ENCODE measurements around the gene ACER2.

ACER2 gene

GRCh38 chr9:19464061-19464763, 55.4 kb downstream of the ACER2 start:
- Histone ChIP-seq H3K4me3 (ENCODE audit: insufficient read length, low read depth) (peak overlapping the region; percentile 2), H3K27me3 (ENCODE audit: insufficient read depth, insufficient read length) (no peaks in the 10 kb centered on the region), H3K36me3 (ENCODE audit: insufficient read depth, insufficient read length, low read length) (no peaks in the 10 kb centered on the region), H3K4me1 (ENCODE audit: insufficient read depth, insufficient read length) (no peaks in the 10 kb centered on the region), H3K9me3 (ENCODE audit: insufficient read depth, low read length) (peaks cover 11% of the 10 kb centered on the region; the same call in 1 of the 2 replicates), H3K9ac (ENCODE audit: insufficient read length, low read depth) (no peak overlapping the region)
- TF ChIP-seq YY1 (IDR thresholded peaks at IDR 0.05; ENCODE audit: insufficient read depth, insufficient read length) (no peak), SUZ12 (IDR thresholded peaks at IDR 0.05; ENCODE audit: extremely low read depth, insufficient read depth, insufficient read length) (no peak), ZNF274 (IDR thresholded peaks at IDR 0.05; ENCODE audit: low read depth, low read length) (no peak)
- DNase-seq (ENCODE audit: low read depth, low spot score) = no peak

GRCh38 chr9:19464764-19465585, 56.2 kb downstream of the ACER2 start:
- H3K9ac ChIP-seq (ENCODE audit: insufficient read length, low read depth) = no peak overlapping the region

GRCh38 chr9:19465586-19466279, 56.9 kb downstream of the ACER2 start:
- TF ChIP-seq YY1 (IDR thresholded peaks at IDR 0.05; ENCODE audit: insufficient read depth, insufficient read length) (no peak), SUZ12 (IDR thresholded peaks at IDR 0.05; ENCODE audit: extremely low read depth, insufficient read depth, insufficient read length) (no peak), ZNF274 (IDR thresholded peaks at IDR 0.05; ENCODE audit: low read depth, low read length) (no peak)
- no peaks in the 10 kb centered on the region for H3K27me3 ChIP-seq (ENCODE audit: insufficient read depth, insufficient read length)
- no peaks in the 10 kb centered on the region for H3K4me1 ChIP-seq (ENCODE audit: insufficient read depth, insufficient read length)
- H3K4me3 ChIP-seq (ENCODE audit: insufficient read length, low read depth) = no peak overlapping the region
- peaks cover 11% of the 10 kb centered on the region; the same call in 1 of the 2 replicates for H3K9me3 ChIP-seq (ENCODE audit: insufficient read depth, low read length)
- no peak overlapping the region for H3K9ac ChIP-seq (ENCODE audit: insufficient read length, low read depth)
- no peaks in the 10 kb centered on the region for H3K36me3 ChIP-seq (ENCODE audit: insufficient read depth, insufficient read length, low read length)
- DNase-seq (ENCODE audit: low read depth, low spot score) = no peak

More at GRCh38 chr9:19464764-19465585, 56.2 kb downstream of the ACER2 start:
- H3K4me3 ChIP-seq (ENCODE audit: insufficient read length, low read depth) = peak overlapping the region; percentile 2
- no peaks in the 10 kb centered on the region for H3K4me1 ChIP-seq (ENCODE audit: insufficient read depth, insufficient read length)
- H3K36me3 ChIP-seq (ENCODE audit: insufficient read depth, insufficient read length, low read length) = no peaks in the 10 kb centered on the region
- peaks cover 11% of the 10 kb centered on the region; the same call in 1 of the 2 replicates for H3K9me3 ChIP-seq (ENCODE audit: insufficient read depth, low read length)
- H3K27me3 ChIP-seq (ENCODE audit: insufficient read depth, insufficient read length) = no peaks in the 10 kb centered on the region
- peak; percentile 77 for DNase-seq (ENCODE audit: low read depth, low spot score)
- TF ChIP-seq YY1 (IDR thresholded peaks at IDR 0.05; ENCODE audit: insufficient read depth, insufficient read length) (no peak), ZNF274 (IDR thresholded peaks at IDR 0.05; ENCODE audit: low read depth, low read length) (no peak), SUZ12 (IDR thresholded peaks at IDR 0.05; ENCODE audit: extremely low read depth, insufficient read depth, insufficient read length) (no peak)

GRCh38 chr9:19466280-19466639, 57.5 kb downstream of the ACER2 start:
- peaks cover 11% of the 10 kb centered on the region; the same call in 1 of the 2 replicates for H3K9me3 ChIP-seq (ENCODE audit: insufficient read depth, low read length)
- no peaks in the 10 kb centered on the region for H3K4me1 ChIP-seq (ENCODE audit: insufficient read depth, insufficient read length)
- no peak overlapping the region for H3K4me3 ChIP-seq (ENCODE audit: insufficient read length, low read depth)
- TF ChIP-seq YY1 (IDR thresholded peaks at IDR 0.05; ENCODE audit: insufficient read depth, insufficient read length) = no peak
- no peak for TF ChIP-seq SUZ12 (IDR thresholded peaks at IDR 0.05; ENCODE audit: extremely low read depth, insufficient read depth, insufficient read length)
- TF ChIP-seq ZNF274 (IDR thresholded peaks at IDR 0.05; ENCODE audit: low read depth, low read length) = no peak
- no peak for DNase-seq (ENCODE audit: low read depth, low spot score)
- no peaks in the 10 kb centered on the region for H3K36me3 ChIP-seq (ENCODE audit: insufficient read depth, insufficient read length, low read length)
- no peaks in the 10 kb centered on the region for H3K27me3 ChIP-seq (ENCODE audit: insufficient read depth, insufficient read length)
- no peak overlapping the region for H3K9ac ChIP-seq (ENCODE audit: insufficient read length, low read depth)

- DNase-seq (ENCODE audit: low read depth, low spot score) = no peak
- Histone ChIP-seq H3K36me3 (ENCODE audit: insufficient read depth, insufficient read length, low read length) (no peaks in the 10 kb centered on the region), H3K27me3 (ENCODE audit: insufficient read depth, insufficient read length) (no peaks in the 10 kb centered on the region), H3K9ac (ENCODE audit: insufficient read length, low read depth) (no peak overlapping the region), H3K4me1 (ENCODE audit: insufficient read depth, insufficient read length) (peaks cover 2% of the 10 kb centered on the region), H3K9me3 (ENCODE audit: insufficient read depth, low read length) (no peaks in the 10 kb centered on the region), H3K4me3 (ENCODE audit: insufficient read length, low read depth) (no peak overlapping the region)
- TF ChIP-seq YY1 (IDR thresholded peaks at IDR 0.05; ENCODE audit: insufficient read depth, insufficient read length) = no peak
- TF ChIP-seq ZNF274 (IDR thresholded peaks at IDR 0.05; ENCODE audit: low read depth, low read length) = no peak
- TF ChIP-seq SUZ12 (IDR thresholded peaks at IDR 0.05; ENCODE audit: extremely low read depth, insufficient read depth, insufficient read length) = no peak
Observed at GRCh38 chr9:19469271-19469670, 60.5 kb downstream of the ACER2 start.

- H3K27me3 ChIP-seq (ENCODE audit: insufficient read depth, insufficient read length) = no peaks in the 10 kb centered on the region
- no peak overlapping the region for H3K4me3 ChIP-seq (ENCODE audit: insufficient read length, low read depth)
- no peak for DNase-seq (ENCODE audit: low read depth, low spot score)
- TF ChIP-seq SUZ12 (IDR thresholded peaks at IDR 0.05; ENCODE audit: extremely low read depth, insufficient read depth, insufficient read length) (no peak), ZNF274 (IDR thresholded peaks at IDR 0.05; ENCODE audit: low read depth, low read length) (no peak), YY1 (IDR thresholded peaks at IDR 0.05; ENCODE audit: insufficient read depth, insufficient read length) (no peak)
- H3K4me1 ChIP-seq (ENCODE audit: insufficient read depth, insufficient read length) = peaks cover 2% of the 10 kb centered on the region
- no peak overlapping the region for H3K9ac ChIP-seq (ENCODE audit: insufficient read length, low read depth)
- H3K9me3 ChIP-seq (ENCODE audit: insufficient read depth, low read length) = no peaks in the 10 kb centered on the region
- H3K36me3 ChIP-seq (ENCODE audit: insufficient read depth, insufficient read length, low read length) = no peaks in the 10 kb centered on the region
Observed at GRCh38 chr9:19470567-19470966, 61.8 kb downstream of the ACER2 start.

Data from NT2/D1 (cell line).